Choroid plexus epithelial cell (primary cell): ENCODE measurements around the gene C10orf71.

Experiments
- DNase-seq: peaks from one replicate; pipeline ENCODE4 v3.0.0-alpha.2; 2010; ENCODE audit warnings: low read depth
- H3K4me3 ChIP-seq: 2 replicates; pipeline ENCODE4 v1.5.1; 2011; ENCODE audit warnings: low read depth, mild to moderate bottlenecking, control low read depth, low read length, moderate library complexity
- CTCF ChIP-seq: conservative IDR thresholded peaks from 2 replicates; pipeline ENCODE4 v1.5.1; 2011; ENCODE audit warnings: low read depth, mild to moderate bottlenecking, control low read depth, inconsistent platforms, low read length, moderate library complexity

C10orf71 gene

GRCh38 chr10:49374740-49375139 lies 75.8 kb downstream of the C10orf71 start:
- TF ChIP-seq CTCF: no peak
- no peak for DNase-seq

GRCh38 chr10:49375611-49376010 lies 76.6 kb downstream of the C10orf71 start:
- TF ChIP-seq CTCF: no peak
- H3K4me3 ChIP-seq: no peak overlapping the region
- no peak for DNase-seq

More at GRCh38 chr10:49374740-49375139, 75.8 kb downstream of the C10orf71 start:
- H3K4me3 ChIP-seq: no peak overlapping the region
